ENCODE measurements around the gene DMAC2. TPM values are rescaled to one million over a fixed set of nuclear protein-coding genes. Genes with fewer than 3 reads are reported as not detected.
"Not testable (repeated sequence)": the region's sequence is repeated elsewhere in the genome, so short reads cannot be mapped to it uniquely, and the experiment has no call there.

The DMAC2 gene
- total RNA-seq, result 54.9 and 74.8 TPM in 2 replicates

GRCh38 chr19:41439441-41440222 lies at the start of gene DMAC2:
Gene DMAC2 (minus strand): TSS chr19:41439912. CDS start chr19:41439899, 13 bp downstream.
- H3K4me3 ChIP-seq (ENCODE audit: low read depth, low read length), result peak within 1 kb of the TSS; percentile 75
- DNase-seq (ENCODE audit: low read depth), result peak; percentile 90
- TF ChIP-seq CTCF (conservative IDR thresholded peaks at IDR 0.05; ENCODE audit: low read depth, low read length), result peak; percentile 57

GRCh38 chr19:41486953-41487352 lies 47.2 kb upstream of the DMAC2 start:
- not testable (repeated sequence) for DNase-seq (ENCODE audit: low read depth)

GRCh38 chr19:41484822-41485221 lies 45.1 kb upstream of the DMAC2 start:
- no peak for TF ChIP-seq CTCF (conservative IDR thresholded peaks at IDR 0.05; ENCODE audit: low read depth, low read length)
- H3K4me3 ChIP-seq (ENCODE audit: low read depth, low read length), result no peak overlapping the region
- DNase-seq (ENCODE audit: low read depth), result no peak

More at GRCh38 chr19:41486953-41487352, 47.2 kb upstream of the DMAC2 start:
- not testable (repeated sequence) for H3K4me3 ChIP-seq (ENCODE audit: low read depth, low read length)

- TF ChIP-seq CTCF (conservative IDR thresholded peaks at IDR 0.05; ENCODE audit: low read depth, low read length), result no peak
- DNase-seq (ENCODE audit: low read depth), result no peak
These were observed 40.6 kb upstream of the DMAC2 start for GRCh38 chr19:41480336-41480735.

GRCh38 chr19:41479757-41480191 lies 40.1 kb upstream of the DMAC2 start:
- H3K4me3 ChIP-seq (ENCODE audit: low read depth, low read length), result no peak overlapping the region
- TF ChIP-seq CTCF (conservative IDR thresholded peaks at IDR 0.05; ENCODE audit: low read depth, low read length), result no peak
- no peak for DNase-seq (ENCODE audit: low read depth)

More at GRCh38 chr19:41480336-41480735, 40.6 kb upstream of the DMAC2 start:
- H3K4me3 ChIP-seq (ENCODE audit: low read depth, low read length), result no peak overlapping the region

GRCh38 chr19:41478875-41479756 lies 39.4 kb upstream of the DMAC2 start:
- DNase-seq (ENCODE audit: low read depth), result no peak
- TF ChIP-seq CTCF (conservative IDR thresholded peaks at IDR 0.05; ENCODE audit: low read depth, low read length), result no peak
- no peak overlapping the region for H3K4me3 ChIP-seq (ENCODE audit: low read depth, low read length)

GRCh38 chr19:41478171-41478570 lies 38.5 kb upstream of the DMAC2 start:
- DNase-seq (ENCODE audit: low read depth), result no peak
- TF ChIP-seq CTCF (conservative IDR thresholded peaks at IDR 0.05; ENCODE audit: low read depth, low read length), result no peak

More at GRCh38 chr19:41478171-41478570, 38.5 kb upstream of the DMAC2 start:
- no peak overlapping the region for H3K4me3 ChIP-seq (ENCODE audit: low read depth, low read length)

Measured in epithelial cell of proximal tubule (primary cell).